ENCODE measurements around the gene GTPBP2.
A peak's percentile ranks its signal among the peaks of the same experiment; 100 is the strongest.

GTPBP2 gene

GRCh38 chr6:43670623-43670986, 41.5 kb upstream of the GTPBP2 start:
- CTCF ChIA-PET, result interaction anchor here (1.1 to 1.6 kb wide), 3 partner anchors 40 to 408 kb away, joined by 3 to 4 read pairs (median 3); partner anchors contain the start of gene VEGFA
- TF ChIP-seq NFRKB (IDR thresholded peaks at IDR 0.05) (no peak), HDGF (IDR thresholded peaks at IDR 0.05; ENCODE audit: borderline replicate concordance) (no peak), FOXK2 (IDR thresholded peaks at IDR 0.05) (no peak), ZNF384 (IDR thresholded peaks at IDR 0.05) (no peak)
- POLR2A ChIA-PET, result interaction anchor here (1.0 to 2.3 kb wide), 5 partner anchors 17 to 41 kb away, joined by 3 to 9 read pairs (median 4); partner anchors contain the start of genes GTPBP2, MAD2L1BP and MRPS18A
- no peak for DNase-seq (ENCODE audit: extremely low spot score)

DNA sequence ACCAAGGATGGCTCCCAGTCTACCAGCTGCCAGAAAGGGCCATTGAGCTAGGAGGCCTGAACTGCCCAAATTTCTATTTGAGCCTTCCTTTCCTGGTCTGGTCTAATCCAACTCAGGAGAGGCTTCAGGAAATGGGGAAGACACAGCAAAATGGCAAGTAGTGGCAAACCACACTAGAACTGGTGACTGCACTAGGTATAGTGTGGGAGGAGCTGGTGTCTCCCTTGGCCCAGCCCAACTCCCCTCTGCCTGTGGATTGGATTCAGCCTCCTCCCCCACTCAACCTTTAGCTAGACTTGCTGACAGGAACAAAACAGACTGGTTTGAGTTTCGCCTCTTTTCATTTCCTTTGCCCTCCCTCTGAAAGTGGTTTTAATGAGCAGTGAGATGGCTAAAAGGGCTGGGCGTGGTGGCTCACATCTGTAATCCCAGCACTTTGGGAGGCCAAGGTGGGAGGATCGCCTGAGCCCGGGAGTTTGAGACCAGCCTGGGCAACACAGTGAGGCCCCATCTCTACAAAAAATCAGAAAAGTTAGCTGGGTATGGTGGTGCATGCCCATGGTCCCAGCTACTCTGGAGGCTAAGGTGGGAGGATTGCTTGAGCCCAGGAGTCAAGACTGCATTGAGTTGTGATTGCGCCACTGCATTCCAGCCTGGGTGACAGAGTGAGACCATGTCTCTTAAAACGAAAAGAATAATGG, 41.0 kb upstream of the GTPBP2 start:
- no peak for TF ChIP-seq TARDBP (IDR thresholded peaks at IDR 0.05)
- TF ChIP-seq L3MBTL2 (conservative IDR thresholded peaks at IDR 0.05), result no peak
- TF ChIP-seq CTBP1 (IDR thresholded peaks at IDR 0.05; ENCODE audit: borderline replicate concordance), result no peak
- no peak for TF ChIP-seq NFRKB (IDR thresholded peaks at IDR 0.05)
- TF ChIP-seq ELF4 (IDR thresholded peaks at IDR 0.05), result no peak
- no peak for TF ChIP-seq ZNF384 (IDR thresholded peaks at IDR 0.05)
- no peak for TF ChIP-seq PKNOX1 (IDR thresholded peaks at IDR 0.05)
- no peak for TF ChIP-seq SP1 (IDR thresholded peaks at IDR 0.05)
- TF ChIP-seq FOXK2 (IDR thresholded peaks at IDR 0.05), result no peak
- TF ChIP-seq HDGF (IDR thresholded peaks at IDR 0.05; ENCODE audit: borderline replicate concordance), result no peak
- no peak for TF ChIP-seq FOXA1 (IDR thresholded peaks at IDR 0.05)
- TF ChIP-seq LEF1 (IDR thresholded peaks at IDR 0.05; ENCODE audit: borderline replicate concordance), result no peak
- ChIA-PET CTCF (interaction anchor here (0.8 to 1.6 kb wide), 7 partner anchors 39 to 409 kb away, joined by 3 to 4 read pairs (median 3); partner anchors contain the start of gene VEGFA), POLR2A (interaction anchor here (1.0 to 2.3 kb wide), 3 partner anchors 26 to 41 kb away, joined by 3 to 9 read pairs (median 4); partner anchors contain the start of genes GTPBP2 and MAD2L1BP)
- DNase-seq (ENCODE audit: extremely low spot score), result no peak

GRCh38 chr6:43669050-43669921, 40.2 kb upstream of the GTPBP2 start:
- POLR2A ChIA-PET, result interaction anchor here (1.0 to 3.4 kb wide), 3 partner anchors 34 to 40 kb away, joined by 4 to 13 read pairs (median 9); partner anchors contain the start of genes GTPBP2 and MAD2L1BP

DNA sequence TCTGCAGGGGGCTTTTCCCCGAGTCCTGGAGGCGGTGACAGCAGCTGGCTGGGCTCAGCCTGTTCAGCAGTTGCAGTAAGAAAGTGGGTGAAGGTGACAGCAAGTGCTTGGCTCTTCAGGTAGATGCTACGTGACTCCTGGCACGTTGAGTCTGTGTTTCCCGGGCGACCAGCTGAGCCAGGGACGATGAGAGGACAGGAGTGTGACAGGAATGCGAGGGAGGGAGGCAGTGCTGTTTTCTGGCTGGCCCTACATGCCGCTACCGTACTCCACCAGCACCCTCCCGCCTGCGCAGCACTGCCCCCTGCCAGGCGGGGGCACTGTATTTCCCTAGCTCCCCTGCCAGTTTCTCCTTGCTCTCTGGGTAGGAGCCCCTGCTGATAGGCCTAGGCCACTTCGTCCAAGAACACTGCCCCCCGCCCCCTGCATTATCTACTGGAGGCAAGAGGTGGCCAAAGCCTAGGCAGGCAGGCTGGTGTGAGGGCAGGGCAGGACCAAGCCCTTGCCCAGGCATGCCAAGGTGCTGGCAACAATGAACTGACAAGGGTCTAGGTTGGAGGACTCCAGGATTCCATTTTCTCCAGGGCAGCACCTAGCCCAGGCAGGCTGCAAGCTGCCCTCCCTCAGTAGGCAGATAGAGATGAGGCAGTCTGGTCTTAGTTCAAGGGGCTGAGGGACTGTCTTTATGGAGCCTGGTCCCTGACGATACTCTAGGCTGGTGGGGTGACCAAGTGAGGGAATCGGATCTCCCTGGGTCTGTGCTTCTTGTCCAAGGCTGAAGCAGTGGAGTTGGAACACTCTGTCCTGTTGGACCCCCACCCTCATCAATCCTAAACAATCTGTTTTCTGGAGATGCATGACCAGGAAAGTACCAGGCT, 39.3 kb upstream of the GTPBP2 start:
- ChIA-PET CTCF (interaction anchor here (0.5 to 3.7 kb wide), 12 partner anchors 11 to 410 kb away, joined by 3 to 14 read pairs (median 3); partner anchors contain the start of gene VEGFA), POLR2A (interaction anchor here (0.7 to 3.4 kb wide), 4 partner anchors 28 to 41 kb away, joined by 3 to 13 read pairs (median 4); partner anchors contain the start of genes GTPBP2 and MAD2L1BP)
- peak; percentile 68 for DNase-seq (ENCODE audit: extremely low spot score)
- TF ChIP-seq ELF4 (IDR thresholded peaks at IDR 0.05), result no peak
- no peak for TF ChIP-seq PKNOX1 (IDR thresholded peaks at IDR 0.05)
- TF ChIP-seq SUZ12 (IDR thresholded peaks at IDR 0.05), result no peak
- TF ChIP-seq BHLHE40 (IDR thresholded peaks at IDR 0.05; ENCODE audit: borderline replicate concordance), result no peak
- TF ChIP-seq TARDBP (IDR thresholded peaks at IDR 0.05), result no peak
- no peak for TF ChIP-seq ARNT (IDR thresholded peaks at IDR 0.05)
- no peak for TF ChIP-seq L3MBTL2 (conservative IDR thresholded peaks at IDR 0.05)
- no peak for TF ChIP-seq FOXM1 (IDR thresholded peaks at IDR 0.05; ENCODE audit: borderline replicate concordance)

More at GRCh38 chr6:43669050-43669921, 40.2 kb upstream of the GTPBP2 start:
- TF ChIP-seq ARNT (IDR thresholded peaks at IDR 0.05) (no peak), TARDBP (IDR thresholded peaks at IDR 0.05) (no peak), L3MBTL2 (conservative IDR thresholded peaks at IDR 0.05) (no peak), SUZ12 (IDR thresholded peaks at IDR 0.05) (no peak), HDGF (IDR thresholded peaks at IDR 0.05; ENCODE audit: borderline replicate concordance) (no peak), PKNOX1 (IDR thresholded peaks at IDR 0.05) (no peak), LEF1 (IDR thresholded peaks at IDR 0.05; ENCODE audit: borderline replicate concordance) (no peak), FOXK2 (IDR thresholded peaks at IDR 0.05) (no peak)
- DNase-seq (ENCODE audit: extremely low spot score), result no peak
- CTCF ChIA-PET, result interaction anchor here (0.8 to 1.6 kb wide), 7 partner anchors 38 to 410 kb away, joined by 3 to 4 read pairs (median 3); partner anchors contain the start of gene VEGFA

Data from HEK293T (cell line).